HL-60/S4 treated with phorbol 12-myristate 13-acetate at 8.2 ng/mL for 4 days and 3 days (cell line): Measurements from ENCODE around the gene BLOC1S1.

Experiments
- in situ Hi-C: fragments of 300-500 bp; cut with MboI; formaldehyde crosslinking; loops from 2 replicates; pipeline ENCODE4 v1.15.0; 2022; ENCODE audit warnings: low sequenced_read_pairs

Gene BLOC1S1

GRCh38 chr12:55694188-55694515, 21.7 kb upstream of the BLOC1S1 start:
- in situ Hi-C loops, result no loop called here

GRCh38 chr12:55694651-55695050, 21.2 kb upstream of the BLOC1S1 start:
- in situ Hi-C loops, result no loop called here

GRCh38 chr12:55695349-55695748, 20.5 kb upstream of the BLOC1S1 start:
- in situ Hi-C loops, result no loop called here

DNA sequence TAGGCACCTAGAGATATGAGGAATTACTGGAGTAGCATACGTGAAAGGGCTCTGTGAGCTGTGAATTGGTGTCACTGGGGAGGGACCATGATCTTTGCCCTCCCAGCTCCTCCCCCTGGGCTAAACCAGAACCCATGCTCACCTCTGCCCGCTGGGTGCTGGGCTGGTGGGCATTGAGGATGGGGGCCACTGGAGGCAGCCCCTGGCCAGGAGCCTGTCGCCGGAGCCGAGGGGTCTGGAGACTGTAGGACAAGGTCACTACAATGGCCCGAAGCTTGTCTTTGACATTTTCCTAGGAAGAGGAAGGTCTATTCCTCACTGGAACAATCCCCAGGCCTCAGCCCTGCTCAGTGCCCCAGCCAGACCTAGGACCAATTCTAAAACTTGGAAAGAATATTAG, 19.7 kb upstream of the BLOC1S1 start:
- in situ Hi-C loops, result no loop called here

- in situ Hi-C loops, result no loop called here
Observed at GRCh38 chr12:55696796-55697462, 18.9 kb upstream of the BLOC1S1 start.

- in situ Hi-C loops, result no loop called here
Observed at GRCh38 chr12:55697686-55698085, 18.2 kb upstream of the BLOC1S1 start.

- in situ Hi-C loops, result no loop called here
Observed at GRCh38 chr12:55698241-55698955, 17.4 kb upstream of the BLOC1S1 start.

- in situ Hi-C loops, result no loop called here
Observed at GRCh38 chr12:55698965-55699364, 16.9 kb upstream of the BLOC1S1 start.

GRCh38 chr12:55699471-55700055, 16.3 kb upstream of the BLOC1S1 start:
- in situ Hi-C loops, result no loop called here

- in situ Hi-C loops, result no loop called here
Observed at GRCh38 chr12:55700255-55701018, 15.4 kb upstream of the BLOC1S1 start.

DNA sequence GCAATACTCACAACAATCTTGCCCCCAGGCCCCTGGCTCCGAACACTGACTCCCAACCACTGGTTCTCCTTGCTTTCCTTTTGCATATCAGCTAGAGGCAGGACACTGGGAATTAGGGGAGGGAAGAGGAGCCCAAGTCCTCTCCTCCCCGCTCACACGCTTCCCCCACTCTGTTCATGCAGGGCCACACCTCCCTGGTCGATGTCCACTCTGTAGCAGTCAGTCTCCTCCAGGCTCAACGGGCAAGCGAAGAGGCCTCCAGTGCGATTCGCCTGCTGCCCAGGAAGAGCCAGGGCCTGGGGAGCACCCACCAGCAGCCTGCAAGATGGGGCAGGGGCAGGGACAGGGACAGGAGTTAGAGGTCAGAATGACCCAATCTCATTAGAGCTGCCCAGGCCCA, 13.0 kb upstream of the BLOC1S1 start:
- in situ Hi-C loops, result no loop called here

DNA sequence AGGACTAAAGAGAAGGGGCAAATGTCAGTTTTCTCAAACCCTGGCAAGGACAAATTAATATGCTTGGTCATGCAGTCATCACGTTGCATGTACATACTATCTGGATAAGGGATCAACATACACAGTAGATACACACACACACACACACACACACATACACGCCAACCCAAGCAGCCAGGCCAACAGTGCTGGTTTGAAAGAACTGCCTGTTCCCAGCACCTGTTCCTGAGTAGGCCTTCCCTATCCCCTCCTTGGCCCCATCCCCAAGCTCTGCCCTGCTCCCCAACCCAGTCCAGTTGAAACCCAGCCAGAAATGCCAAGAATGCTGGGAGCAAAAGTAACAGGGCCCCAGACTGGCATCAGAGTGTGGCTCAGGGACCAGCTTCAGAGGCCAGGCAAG, 12.6 kb upstream of the BLOC1S1 start:
- in situ Hi-C loops, result no loop called here

- in situ Hi-C loops, result no loop called here
Observed at GRCh38 chr12:55703901-55704761, 11.7 kb upstream of the BLOC1S1 start.

DNA sequence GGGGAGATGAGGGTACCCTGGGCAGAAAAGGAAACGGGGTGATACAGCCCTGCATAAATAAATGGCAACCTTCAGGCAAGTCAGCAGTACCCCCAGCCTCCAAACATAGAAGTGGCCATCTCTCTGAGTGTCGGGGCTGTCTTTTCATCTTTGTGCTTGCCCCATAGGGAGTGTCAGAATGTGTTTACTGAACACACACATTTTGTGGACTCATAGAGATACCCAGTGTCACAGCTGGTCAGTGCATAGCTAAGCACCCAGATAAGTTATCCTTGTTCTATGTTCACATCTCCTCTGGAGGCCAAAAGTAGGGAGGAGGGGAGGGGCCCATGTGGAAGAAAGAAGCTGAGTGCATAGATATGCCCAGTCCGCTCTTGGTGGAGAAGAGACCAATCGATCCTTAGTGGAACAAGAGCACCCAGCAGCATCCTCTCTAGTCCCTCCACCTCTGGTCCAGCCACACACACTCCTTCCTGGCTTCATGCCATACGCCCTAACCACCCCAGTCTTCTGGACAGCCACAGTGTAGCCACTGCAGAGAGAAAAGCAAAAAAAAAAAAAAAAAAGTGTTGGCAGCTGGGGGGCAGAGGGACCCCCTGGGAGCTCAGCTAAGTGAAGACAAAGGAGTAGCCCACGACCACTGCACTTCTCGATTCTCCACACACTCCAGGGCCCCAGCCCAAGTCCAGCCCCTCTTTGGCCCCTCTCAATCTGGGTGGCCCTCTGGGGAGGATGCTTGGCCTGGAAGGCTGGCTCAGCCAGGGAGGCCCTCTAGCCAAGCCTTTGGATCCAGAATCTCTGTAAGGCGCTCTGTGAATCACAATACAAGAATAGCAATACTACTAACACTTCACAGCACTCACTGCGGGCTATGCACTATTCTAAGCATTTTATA, 10.8 kb upstream of the BLOC1S1 start:
- in situ Hi-C loops, result no loop called here

- in situ Hi-C loops, result no loop called here
Observed at GRCh38 chr12:55705782-55706402, 10.0 kb upstream of the BLOC1S1 start.

- in situ Hi-C loops, result no loop called here
Observed at GRCh38 chr12:55706568-55707218, 9.2 kb upstream of the BLOC1S1 start.

DNA sequence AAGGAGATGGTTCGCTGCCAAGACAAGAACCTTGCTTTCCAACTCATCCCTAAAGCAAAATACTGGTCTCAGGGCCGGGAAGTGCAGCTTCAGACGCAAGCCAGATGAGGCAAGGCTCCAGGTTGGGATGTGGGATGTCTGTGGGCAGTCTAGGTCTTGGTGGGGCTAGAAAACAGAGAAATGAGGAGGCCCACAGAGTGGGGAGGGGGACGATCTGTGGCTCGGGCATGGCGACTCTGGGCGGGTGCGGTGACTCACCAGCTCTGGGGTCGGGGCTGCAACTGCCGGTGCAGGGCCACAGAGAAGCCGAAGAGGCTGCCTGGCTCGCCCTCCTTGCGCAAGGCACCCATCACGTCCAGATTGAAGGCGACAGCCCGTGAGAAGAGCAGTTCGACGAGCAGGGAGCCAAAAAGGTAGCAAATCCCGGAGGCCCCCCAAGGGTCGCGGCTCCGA, 8.6 kb upstream of the BLOC1S1 start:
- in situ Hi-C loops, result no loop called here

DNA sequence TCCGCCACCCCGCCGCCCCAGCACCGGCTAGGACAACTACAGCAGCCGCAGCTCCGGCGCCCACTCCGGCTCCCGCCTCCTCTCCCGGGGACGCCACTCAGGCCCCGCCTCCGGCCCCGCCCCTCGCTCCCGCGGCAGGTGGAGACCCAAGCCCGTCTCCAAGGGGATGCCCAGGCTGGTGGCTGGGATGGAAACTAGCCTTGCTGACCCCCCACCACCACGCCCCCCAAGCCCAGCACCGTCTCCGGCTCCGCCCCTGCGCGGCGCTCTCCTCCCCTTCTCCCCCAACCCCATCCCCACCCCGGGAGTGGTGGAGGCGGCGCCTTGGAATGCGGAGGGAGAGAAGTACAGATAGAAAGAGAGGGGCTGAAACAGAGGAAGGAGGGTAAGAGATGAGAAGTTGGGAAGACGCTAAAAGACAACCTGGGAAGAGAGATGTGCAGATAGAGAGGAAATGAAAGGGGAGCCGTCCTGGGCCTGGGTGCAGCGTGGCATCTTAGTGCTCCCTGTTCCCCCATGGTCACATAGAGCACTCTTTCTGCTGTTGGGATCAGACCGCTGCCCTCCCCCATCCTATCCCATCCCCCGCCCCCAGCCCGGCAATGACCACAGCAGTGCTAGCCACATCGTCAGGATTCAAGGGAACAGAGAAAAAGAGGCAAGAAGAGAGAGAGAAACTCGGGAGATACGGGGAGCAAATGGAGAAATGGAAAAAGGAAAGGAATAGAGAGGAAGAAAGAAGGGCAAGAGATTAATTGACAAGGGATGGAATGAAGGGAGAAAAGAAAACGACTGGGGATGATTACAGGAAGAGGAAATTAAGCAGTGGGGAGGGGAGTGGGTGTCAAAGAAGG, 7.8 kb upstream of the BLOC1S1 start, which contains the start of gene ITGA7:
ITGA7 (minus strand) TSS at position 64 of the 854 bp plus-strand sequence. CDS start 222 bp downstream, outside the sequence.
- in situ Hi-C loops, result no loop called here
